Epithelial cell of esophagus (primary cell): ENCODE data around the gene CNTFR.
"Not testable (repeated sequence)": the region's sequence is repeated elsewhere in the genome, so short reads cannot be mapped to it uniquely, and the experiment has no call there.

ENCODE experiments used
- DNase-seq: peaks from one replicate; pipeline ENCODE4 v3.0.0; 2010; ENCODE audit warnings: low read depth
- H3K4me3 ChIP-seq: 2 replicates; pipeline ENCODE4 v1.5.1; 2011; ENCODE audit warnings: mild to moderate bottlenecking, low read length, control low read depth
- CTCF ChIP-seq: IDR thresholded peaks from 2 replicates; pipeline ENCODE4 v1.5.1; 2011; ENCODE audit warnings: low read depth, mild to moderate bottlenecking, low read length, control low read depth, inconsistent platforms; ENCODE audit not compliant: insufficient read depth; ENCODE audit errors: missing control alignments

The CNTFR gene

GRCh38 chr9:34589636-34590380 is at the start of gene CNTFR:
CNTFR (minus strand) TSS chr9:34589724; CDS start chr9:34568981, 20,743 bp downstream.
- no peak for TF ChIP-seq CTCF
- DNase-seq: peak; percentile 24
- H3K4me3 ChIP-seq: peak within 1 kb of the TSS; percentile 25

- not testable (repeated sequence) for DNase-seq, H3K4me3 ChIP-seq
These were observed 49.8 kb upstream of the CNTFR start for GRCh38 chr9:34639322-34639721.

- peak overlapping the region; percentile 86 for H3K4me3 ChIP-seq
- DNase-seq: no peak
- TF ChIP-seq CTCF: no peak
These were observed 48.6 kb upstream of the CNTFR start for GRCh38 chr9:34638138-34638445.

- H3K4me3 ChIP-seq: peak within 1 kb of the TSS; percentile 86
- DNase-seq: peak; percentile 94
- TF ChIP-seq CTCF: no peak
These were observed 48.0 kb upstream of the CNTFR start, which contains the start of gene SIGMAR1 for GRCh38 chr9:34637356-34638137. SIGMAR1 (minus strand) TSS chr9:34637787; CDS start chr9:34637697, 90 bp downstream.

GRCh38 chr9:34636791-34637355 is 47.3 kb upstream of the CNTFR start:
- TF ChIP-seq CTCF: no peak
- peak overlapping the region; percentile 86 for H3K4me3 ChIP-seq
- DNase-seq: no peak

- no peak overlapping the region for H3K4me3 ChIP-seq
- TF ChIP-seq CTCF: no peak
- no peak for DNase-seq
These were observed 46.0 kb upstream of the CNTFR start for GRCh38 chr9:34635556-34635955.

GRCh38 chr9:34634551-34635248 is 45.2 kb upstream of the CNTFR start:
- TF ChIP-seq CTCF: no peak

More at GRCh38 chr9:34634551-34635248, 45.2 kb upstream of the CNTFR start:
- DNase-seq: no peak
- no peak overlapping the region for H3K4me3 ChIP-seq
